ENCODE results near the gene SH3BGRL2. TPM values are rescaled to one million over a fixed set of nuclear protein-coding genes. Genes with fewer than 3 reads are reported as not detected.

Gene SH3BGRL2
- total and polyA plus RNA-seq, 2 of the 8 experiments (the other 6 are each of a cell fraction or from before 2014, with no cell fraction given), result 6.0 to 20.3 TPM

DNA sequence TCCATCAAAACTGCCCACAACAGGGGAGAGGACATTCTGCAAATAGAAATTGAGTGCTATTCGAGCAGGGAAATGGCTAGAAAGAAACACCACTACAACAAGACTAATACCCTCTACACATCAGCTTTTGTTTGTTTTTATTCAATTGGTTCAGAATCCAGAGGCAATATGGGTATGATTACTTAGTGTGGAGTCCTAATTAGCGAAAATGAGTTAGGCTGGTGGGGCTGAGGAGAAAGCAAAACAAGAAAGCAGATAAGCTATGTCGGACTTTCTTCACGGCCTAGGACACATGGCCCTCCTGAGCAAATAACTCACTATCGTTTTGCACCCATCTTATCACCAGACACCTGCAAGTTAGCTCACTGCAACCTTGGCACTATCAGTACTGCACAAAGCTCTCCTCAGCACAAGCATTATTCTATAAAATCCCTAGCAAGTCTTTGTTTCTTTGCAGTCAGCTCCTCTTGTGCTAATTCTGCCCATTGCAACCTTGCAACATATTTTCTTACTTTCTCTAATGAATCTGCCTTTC lies 31.3 kb upstream of the SH3BGRL2 start:
- H3K79me1 ChIP-seq (ENCODE audit: low read depth, low read length), result no peaks in the 10 kb centered on the region
- FAIRE-seq (no peak), DNase-seq (ENCODE audit: low read depth in 1 of 2, low spot score in 2 of 2) (no peak)
- H3K14ac ChIP-seq (ENCODE audit: insufficient read length), result no peak overlapping the region
- WGBS, 2 experiments (ENCODE audit: extremely low coverage in 1 of 2, insufficient coverage in 1 of 2, insufficient read length in 1 of 2, insufficient replicate concordance in 2 of 2, low coverage in 1 of 2, low lambda C conversion rate in 2 of 2, missing lambda C conversion rate in 1 of 2), result 87% methylated on average over 5 of the region's 5 CpGs; no CpG with 5 or more reads in 1 of the 2 experiments
- H2BK20ac ChIP-seq (ENCODE audit: low read length), result no peak overlapping the region
- H2BK5ac ChIP-seq (ENCODE audit: low read depth, low read length), result no peak overlapping the region
- ChIA-PET CTCF (ENCODE audit: partially characterized antibody) (interaction anchor here (0.7 to 1.6 kb wide), 6 partner anchors 8 to 494 kb away, joined by 3 to 4 read pairs (median 3); no protein-coding TSS in a partner anchor), POLR2A (ENCODE audit: partially characterized antibody) (interaction anchor here (1.2 to 2.4 kb wide), 2 partner anchors 10 to 25 kb away, joined by 3 to 7 read pairs; no protein-coding TSS in a partner anchor)
- H2AK5ac ChIP-seq (ENCODE audit: low read depth, low read length), result no peak overlapping the region
- no peak overlapping the region for H4K91ac ChIP-seq (replicated peaks; ENCODE audit: insufficient read length, low read length)
- TF ChIP-seq CEBPB (IDR thresholded peaks at IDR 0.05; ENCODE audit: low read depth, low read length), result no peak
- no peak for TF ChIP-seq SIN3A (conservative IDR thresholded peaks at IDR 0.05 in 1 of 2, IDR thresholded peaks at IDR 0.05 in 1 of 2; ENCODE audit: low read depth in 1 of 2, low read length in 2 of 2)
- no peak for TF ChIP-seq SP1 (IDR thresholded peaks at IDR 0.05; ENCODE audit: low read depth, low read length)
- no peak for TF ChIP-seq MAFK (IDR thresholded peaks at IDR 0.05; ENCODE audit: low read depth, low read length)
- TF ChIP-seq HDAC6 (IDR thresholded peaks at IDR 0.05; ENCODE audit: low read depth, low read length), result no peak
- TF ChIP-seq CREB1 (IDR thresholded peaks at IDR 0.05), result no peak
- TF ChIP-seq TEAD4 (IDR thresholded peaks at IDR 0.05; ENCODE audit: low read depth, low read length), result no peak
- TF ChIP-seq KDM5A (IDR thresholded peaks at IDR 0.05; ENCODE audit: low read length), result no peak
- no peak for TF ChIP-seq BACH1 (IDR thresholded peaks at IDR 0.05; ENCODE audit: low read length)
- TF ChIP-seq PHF8 (conservative IDR thresholded peaks at IDR 0.05; ENCODE audit: low read depth, low read length), result no peak
- no peak for TF ChIP-seq RNF2 (IDR thresholded peaks at IDR 0.05; ENCODE audit: borderline replicate concordance, low read depth, low read length, missing control alignments, poor library complexity, severe bottlenecking)
- no peak for TF ChIP-seq CTBP2 (IDR thresholded peaks at IDR 0.05; ENCODE audit: borderline replicate concordance, insufficient read depth, insufficient read length, low read length)
- no peak for TF ChIP-seq EZH2 (IDR thresholded peaks at IDR 0.05; ENCODE audit: low read depth, low read length, severe bottlenecking)
- TF ChIP-seq EP300 (IDR thresholded peaks at IDR 0.05; ENCODE audit: borderline replicate concordance in 1 of 2, low read depth in 2 of 2, low read length in 2 of 2), result no peak
- no peaks in the 10 kb centered on the region for H3K79me2 ChIP-seq (ENCODE audit: control insufficient read depth in 1 of 2, insufficient read depth in 2 of 2, low read length in 2 of 2)
- H3K4me2 ChIP-seq (ENCODE audit: insufficient read depth in 1 of 2, low read depth in 2 of 2, low read length in 2 of 2), result no peak overlapping the region
- H3K4me1 ChIP-seq (replicated peaks in 1 of 4; ENCODE audit: control insufficient read depth in 3 of 4, insufficient read depth in 4 of 4, low read length in 3 of 4), result no peaks in the 10 kb centered on the region
- H4K20me1 ChIP-seq (replicated peaks in 1 of 2; ENCODE audit: control insufficient read depth in 1 of 2, insufficient read depth in 2 of 2, low read length in 2 of 2), result no peaks in the 10 kb centered on the region
- no peak overlapping the region for H4K8ac ChIP-seq (ENCODE audit: extremely low read depth, insufficient read depth, low read length)
- no peak overlapping the region for H3K27ac ChIP-seq (ENCODE audit: low read depth, low read length)
- H3K56ac ChIP-seq (replicated peaks; ENCODE audit: insufficient read length, low read depth, low read length), result no peak overlapping the region
- H2BK15ac ChIP-seq (ENCODE audit: low read length), result no peak overlapping the region
- H2AFZ ChIP-seq (ENCODE audit: low read length), result no peak overlapping the region
- no peak overlapping the region for H4K5ac ChIP-seq (ENCODE audit: insufficient read length, low read depth, low read length)
- H3K9ac ChIP-seq (replicated peaks in 1 of 4; ENCODE audit: extremely low read depth in 1 of 4, low read depth in 3 of 4, low read length in 3 of 4), result no peak overlapping the region
- no peaks in the 10 kb centered on the region for H3K36me3 ChIP-seq (ENCODE audit: control insufficient read depth in 2 of 4, insufficient read depth in 4 of 4, low read length in 3 of 4)
- no peak overlapping the region for H2BK12ac ChIP-seq (ENCODE audit: low read depth, low read length)
- H3K4ac ChIP-seq (replicated peaks; ENCODE audit: insufficient read length, low read depth, low read length), result no peak overlapping the region
- H3K18ac ChIP-seq (ENCODE audit: extremely low read depth, low read length), result no peak overlapping the region
- H3K9me3 ChIP-seq (ENCODE audit: insufficient read depth in 2 of 2, low read depth in 1 of 2, low read length in 1 of 2), result no peaks in the 10 kb centered on the region
- no peaks in the 10 kb centered on the region for H3K27me3 ChIP-seq (replicated peaks in 1 of 4; ENCODE audit: control insufficient read depth in 3 of 4, extremely low read depth in 1 of 4, insufficient read depth in 3 of 4, low read length in 3 of 4)
- no peak overlapping the region for H2BK120ac ChIP-seq (replicated peaks; ENCODE audit: low read depth, low read length)
- H3K23ac ChIP-seq (ENCODE audit: insufficient read length), result no peak overlapping the region
- no peaks in the 10 kb centered on the region for H3K23me2 ChIP-seq (ENCODE audit: low read depth, low read length)
- H3K4me3 ChIP-seq (ENCODE audit: extremely low read depth in 1 of 4, insufficient read depth in 2 of 4, low read depth in 3 of 4, low read length in 4 of 4), result no peak overlapping the region

Data from H1 (cell line).